NK-92 (cell line): ENCODE data around the gene PRRC2A.

Experiments used
- DNase-seq: peaks from one replicate; lab custom pipeline; 2025; ENCODE audit not compliant: unreplicated experiment; lab: John Stamatoyannopoulos, UW

Gene PRRC2A

DNA sequence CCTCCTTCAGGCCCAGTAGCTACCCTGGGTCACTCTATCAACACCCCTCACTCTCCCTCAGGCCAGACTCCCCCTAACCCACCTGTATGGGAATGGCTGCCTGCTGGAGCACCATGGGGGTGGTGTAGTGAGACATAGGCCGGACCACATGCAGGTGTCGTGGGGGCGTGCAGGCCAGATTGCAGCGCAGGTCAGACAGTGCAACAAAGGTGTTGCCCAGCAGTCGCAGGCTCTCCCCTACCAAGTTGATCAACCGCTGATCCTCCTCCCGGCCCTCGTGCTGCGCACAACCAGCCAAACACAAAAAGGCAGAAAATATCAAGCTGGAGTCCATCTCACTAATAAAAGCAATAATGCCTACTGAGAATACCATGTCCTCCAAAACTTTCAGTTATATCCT lies 24.8 kb downstream of the PRRC2A start:
- no peak for DNase-seq

- no peak for DNase-seq
Observed at GRCh38 chr6:31651602-31652191, 31.2 kb downstream of the PRRC2A start.

DNA sequence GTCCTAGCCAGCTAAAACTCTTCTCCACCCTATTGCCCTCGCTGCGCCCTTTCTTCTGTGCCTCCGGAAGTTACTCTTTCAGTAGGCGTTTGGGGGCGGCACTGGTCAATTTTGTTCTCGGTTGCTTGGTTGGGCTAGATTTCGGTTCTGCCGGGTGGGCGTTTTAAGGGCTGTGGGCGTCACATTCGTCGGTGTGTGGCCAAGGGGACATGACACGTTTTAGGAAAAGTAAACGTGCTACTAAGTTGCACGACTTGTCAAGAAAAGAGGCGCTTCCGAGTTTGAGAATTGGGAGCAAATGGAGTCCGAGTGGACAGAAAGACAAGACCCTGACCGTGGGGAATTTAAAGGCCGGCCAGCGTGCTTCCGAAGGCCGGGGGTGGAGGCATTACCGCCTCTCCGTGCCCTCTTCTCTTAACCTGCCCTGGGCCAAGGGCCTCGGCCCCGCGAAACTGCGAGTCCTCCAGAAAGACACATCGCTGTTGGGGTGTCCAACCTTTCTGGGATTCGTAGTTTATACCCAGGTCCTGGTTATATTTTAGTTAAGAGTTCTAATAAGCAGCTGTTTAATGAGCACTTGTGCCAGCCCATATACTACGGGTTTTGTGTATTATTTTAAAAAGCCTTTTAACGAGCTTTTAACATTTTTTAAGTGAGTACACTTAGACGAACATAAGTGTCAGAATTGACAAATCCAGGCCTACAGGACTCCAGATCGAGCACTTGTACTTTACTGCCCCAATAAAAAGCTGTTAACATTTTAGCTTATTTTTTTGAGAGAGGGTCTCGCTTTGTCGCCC lies 32.6 kb downstream of the PRRC2A start:
- DNase-seq, result no peak

DNA sequence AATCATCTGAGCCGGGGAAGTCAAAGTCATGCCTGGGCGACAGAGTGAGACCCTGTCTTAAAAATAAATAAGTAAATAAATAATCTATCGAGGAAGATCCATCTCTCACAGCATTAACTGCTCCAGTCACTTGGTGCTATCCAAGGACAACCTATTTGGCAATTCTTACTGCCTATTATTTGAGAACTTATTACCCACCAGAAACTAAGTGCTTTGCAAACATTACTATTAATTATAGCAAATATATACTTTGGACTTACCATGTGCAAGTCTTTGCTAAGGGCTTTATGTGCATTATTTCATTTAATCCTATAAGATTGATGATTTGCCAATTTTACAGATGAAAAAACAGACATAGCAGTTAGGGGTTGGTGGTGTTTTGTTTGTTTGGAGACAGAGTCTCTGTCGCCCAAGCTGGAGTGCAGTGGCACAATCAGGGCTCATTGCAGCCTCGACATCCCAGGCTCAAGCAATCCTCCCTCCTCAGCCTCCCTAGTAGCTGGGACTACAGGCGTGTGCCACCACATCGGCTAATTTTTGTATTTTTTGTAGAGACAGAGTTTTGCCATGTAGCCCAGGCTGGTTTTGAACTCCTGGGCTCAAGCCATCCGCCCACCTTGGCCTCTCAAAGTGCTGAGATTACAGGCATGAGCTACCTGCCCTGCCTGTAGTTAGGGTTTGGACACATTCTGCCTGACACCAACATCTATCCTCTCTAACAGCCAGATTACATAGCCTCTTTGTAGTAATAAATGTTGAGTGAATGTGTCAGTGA lies 34.2 kb downstream of the PRRC2A start:
- no peak for DNase-seq

DNA sequence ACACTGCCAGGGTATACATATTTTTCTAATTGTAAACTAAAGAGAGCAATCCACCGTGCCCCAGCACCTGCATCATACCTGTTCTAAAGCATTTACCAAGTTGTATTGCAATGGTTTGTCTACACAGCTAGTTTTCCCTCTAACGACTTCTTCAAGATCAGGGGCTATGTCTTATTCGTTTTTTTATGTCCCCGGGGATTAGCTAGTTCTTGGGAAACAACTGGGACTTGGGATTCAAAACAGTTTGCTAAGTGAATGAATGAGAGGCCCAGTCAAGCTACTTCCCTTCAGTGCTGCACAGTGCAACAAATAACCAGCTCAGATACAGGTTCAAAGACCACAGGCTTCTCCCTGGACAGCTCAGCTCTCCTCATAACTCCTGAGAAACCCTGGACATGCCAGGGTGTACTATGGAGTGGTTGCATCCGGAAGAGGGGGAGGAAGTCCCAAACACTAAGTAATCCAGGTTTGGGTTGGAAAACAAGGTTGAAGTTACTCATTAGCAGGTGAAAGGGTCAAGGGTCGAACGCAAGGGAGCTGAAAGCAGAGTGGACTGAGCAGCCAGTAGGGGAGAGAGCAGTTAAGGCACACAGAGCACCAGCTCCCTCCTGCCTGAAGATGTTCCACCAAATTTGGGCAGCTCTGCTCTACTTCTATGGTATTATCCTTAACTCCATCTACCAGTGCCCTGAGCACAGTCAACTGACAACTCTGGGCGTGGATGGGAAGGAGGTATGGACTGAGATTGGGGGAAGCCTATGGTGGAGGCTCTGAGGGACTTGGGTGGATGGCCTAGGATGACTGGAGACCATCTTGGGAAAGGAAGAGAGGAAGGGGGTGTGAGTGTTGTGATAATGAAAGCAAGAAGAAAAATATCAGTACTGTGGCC lies 35.1 kb downstream of the PRRC2A start, which contains the start of gene APOM:
TSS of gene APOM (plus strand) at position 546 of the 889 bp plus-strand sequence. CDS start at position 619, 73 bp downstream.
- no peak for DNase-seq

DNA sequence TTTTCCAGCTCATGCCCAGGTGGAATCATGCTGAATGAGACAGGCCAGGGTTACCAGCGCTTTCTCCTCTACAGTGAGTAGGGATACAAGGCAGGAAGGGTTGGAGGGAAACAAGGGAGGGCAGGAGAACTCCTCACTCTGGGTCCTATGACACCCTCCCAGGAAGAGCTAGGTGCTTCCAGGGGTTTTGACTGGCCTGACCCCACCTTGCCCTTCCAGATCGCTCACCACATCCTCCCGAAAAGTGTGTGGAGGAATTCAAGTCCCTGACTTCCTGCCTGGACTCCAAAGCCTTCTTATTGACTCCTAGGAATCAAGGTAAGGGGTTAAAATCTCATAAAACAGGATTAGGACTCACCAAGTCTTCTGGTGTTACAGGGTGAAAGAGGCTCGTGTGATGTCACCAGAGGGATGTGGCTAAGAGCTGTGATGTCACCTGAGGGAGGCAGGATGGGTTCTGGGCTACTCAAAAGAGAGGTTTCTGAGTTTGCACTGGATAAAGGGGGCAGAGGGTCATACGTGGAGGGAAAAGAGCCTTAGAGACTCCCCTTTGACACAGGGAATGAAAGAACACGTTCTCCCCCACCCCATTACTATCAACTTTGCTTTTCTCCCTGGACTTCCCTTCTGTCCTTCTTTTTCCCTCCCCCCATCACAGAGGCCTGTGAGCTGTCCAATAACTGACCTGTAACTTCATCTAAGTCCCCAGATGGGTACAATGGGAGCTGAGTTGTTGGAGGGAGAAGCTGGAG lies 37.1 kb downstream of the PRRC2A start:
- no peak for DNase-seq

GRCh38 chr6:31658158-31658688 lies 37.7 kb downstream of the PRRC2A start:
- DNase-seq, result no peak

DNA sequence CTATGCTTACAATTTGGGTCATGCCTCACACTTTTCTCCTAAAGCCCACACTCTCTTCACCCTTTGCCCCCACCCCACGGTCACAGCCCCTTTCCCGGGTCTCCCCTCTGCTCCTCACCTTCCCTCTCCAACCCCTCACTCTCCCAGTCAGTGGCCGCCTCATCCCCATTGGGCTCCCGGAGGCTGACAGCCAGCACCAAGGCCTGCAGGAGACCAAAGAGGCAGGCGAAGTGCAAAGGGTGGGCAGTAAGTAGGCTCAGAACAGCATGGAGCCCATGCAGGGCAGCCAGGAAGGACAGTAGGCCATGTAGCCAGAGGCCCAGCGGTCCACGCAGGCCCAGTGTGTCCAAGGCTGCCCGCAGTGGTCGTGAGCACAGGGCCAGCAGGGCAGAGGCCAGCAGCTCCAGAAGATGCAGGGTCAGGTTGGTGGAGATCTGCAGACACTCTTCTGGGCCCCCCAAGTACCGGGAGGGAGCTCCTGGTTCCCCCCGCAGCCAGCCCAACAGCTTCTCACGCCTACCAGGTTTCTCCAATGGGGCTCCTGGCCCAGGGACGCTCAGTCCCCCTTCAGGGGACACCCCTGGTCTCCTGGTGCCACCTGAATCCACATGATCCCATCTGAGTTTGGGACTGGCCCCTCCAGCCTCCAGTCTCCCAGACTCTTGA lies 38.6 kb downstream of the PRRC2A start:
- DNase-seq, result no peak

DNA sequence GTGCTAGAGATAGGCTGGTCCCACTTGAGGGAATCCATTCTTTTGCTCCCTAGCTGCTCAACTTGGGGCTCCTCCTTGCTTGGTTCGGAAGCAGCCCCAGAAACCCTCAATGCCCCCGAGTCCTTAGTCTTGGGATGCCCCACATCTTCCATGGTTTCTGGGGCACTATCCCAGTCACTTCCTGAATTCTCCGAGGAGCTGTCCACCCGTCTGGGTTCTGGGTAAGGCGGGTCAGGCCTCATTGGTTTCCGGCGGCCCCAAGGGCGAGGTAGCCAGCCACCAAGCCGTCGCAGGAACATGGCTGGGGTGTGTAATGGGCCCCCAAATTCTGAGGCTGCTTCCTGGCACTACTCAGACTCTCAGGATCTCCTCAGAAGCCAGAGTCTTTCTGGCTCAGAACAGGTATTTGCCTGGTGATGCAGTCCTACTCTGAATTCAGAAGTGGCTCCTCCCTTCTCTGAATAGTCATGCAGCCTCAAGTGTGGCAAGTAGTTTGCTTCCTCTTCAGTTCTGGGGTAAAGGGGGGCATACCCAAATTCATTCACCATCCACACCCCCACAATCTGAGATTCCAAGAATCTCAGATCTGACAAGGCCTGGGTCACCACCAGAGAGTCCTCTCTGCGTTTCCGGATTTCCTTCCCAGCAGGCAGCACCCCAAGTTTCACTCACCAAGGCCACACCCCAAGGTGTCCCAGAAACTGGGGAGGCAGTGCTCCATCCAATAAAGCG lies 39.3 kb downstream of the PRRC2A start:
- no peak for DNase-seq

DNA sequence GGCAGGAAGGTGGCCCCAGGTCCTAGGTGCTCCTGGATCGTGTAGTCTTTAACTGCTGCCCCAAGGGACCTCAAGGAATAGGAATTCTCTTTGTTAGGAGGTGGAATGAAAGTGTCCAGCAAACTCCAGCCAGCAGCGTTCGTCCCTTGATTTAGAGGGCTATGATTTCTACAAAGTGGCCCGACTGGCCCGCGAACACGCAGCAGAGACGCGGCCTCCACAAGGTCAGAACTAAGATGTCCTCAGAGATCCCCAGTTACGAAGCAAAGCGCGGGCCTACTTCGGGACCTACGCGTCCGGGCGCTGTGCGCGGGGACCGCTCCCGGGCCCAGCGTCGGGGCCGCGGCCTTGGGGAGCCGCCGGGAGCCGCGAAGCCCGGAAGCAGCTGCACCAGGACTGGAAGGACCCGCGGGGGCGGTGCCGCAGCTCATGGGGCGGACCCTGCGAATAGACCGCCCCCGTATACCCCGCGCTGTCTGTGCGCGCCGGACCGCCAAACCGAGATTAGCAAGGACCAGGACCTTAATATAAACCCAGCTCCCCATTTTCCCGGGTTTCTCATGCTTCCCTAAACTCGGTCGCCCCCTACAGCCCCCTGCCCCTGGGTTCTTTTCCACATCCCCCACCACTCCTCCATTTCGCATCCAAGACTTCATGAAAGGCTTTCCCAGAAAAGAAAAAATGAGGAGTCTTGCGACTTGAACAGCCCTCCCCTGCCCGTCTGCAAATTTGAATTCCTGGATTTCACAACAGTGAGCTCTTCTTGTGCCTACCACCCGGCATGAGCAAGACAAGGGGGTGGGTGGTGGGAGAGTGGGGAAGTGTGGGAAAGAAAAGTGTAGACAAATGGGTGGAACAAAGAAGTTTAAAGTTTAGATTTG lies 40.1 kb downstream of the PRRC2A start, which contains the start of gene C6orf47:
TSS of gene C6orf47 (minus strand) at position 398 of the 881 bp plus-strand sequence. CDS start 831 bp downstream, outside the sequence.
- DNase-seq, result no peak

- DNase-seq, result no peak
Observed at GRCh38 chr6:31661262-31662123, 41.0 kb downstream of the PRRC2A start.

- no peak for DNase-seq
Observed at GRCh38 chr6:31662124-31662723, 41.7 kb downstream of the PRRC2A start.

GRCh38 chr6:31663126-31663960 lies 42.8 kb downstream of the PRRC2A start:
- DNase-seq, result no peak

DNA sequence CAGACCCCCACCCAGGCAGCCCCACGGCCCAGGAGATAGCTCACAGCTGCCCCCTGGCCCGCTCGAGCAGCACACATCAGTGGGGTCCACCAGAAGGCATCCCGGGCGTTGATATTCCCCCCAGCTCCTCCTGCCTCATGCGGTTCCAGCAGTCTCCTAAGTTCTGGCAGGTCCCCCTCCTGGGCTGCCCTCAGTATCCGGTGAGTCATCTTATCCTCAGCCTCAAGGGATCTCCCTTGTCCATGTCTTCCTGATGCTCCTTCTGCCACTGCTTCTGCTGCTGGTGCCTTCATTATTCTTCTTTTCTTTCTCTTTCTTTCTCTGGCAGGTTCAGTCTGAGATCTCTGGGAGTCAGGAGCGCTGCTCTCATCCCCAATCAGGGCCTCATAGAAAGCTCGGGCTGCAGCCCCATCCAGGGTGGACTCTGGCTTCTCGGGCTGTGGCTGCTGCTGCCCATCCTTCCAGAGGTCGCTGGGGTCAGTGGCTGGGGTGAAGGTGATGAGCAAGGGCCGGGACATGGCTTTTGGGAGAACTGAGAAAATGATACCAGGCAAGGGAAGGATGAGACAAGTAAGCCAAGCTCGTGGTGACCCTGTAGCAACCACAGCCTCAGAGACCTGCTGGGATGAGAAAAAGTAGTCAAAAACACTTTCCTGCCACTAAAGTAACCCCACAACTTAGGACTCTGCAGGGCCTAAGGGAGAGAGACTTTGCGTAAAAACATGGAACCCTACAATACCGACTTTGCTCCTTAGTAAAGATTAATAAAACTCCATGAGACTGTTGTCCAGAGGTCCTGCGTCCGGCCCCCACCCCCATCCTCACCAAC lies 43.7 kb downstream of the PRRC2A start:
- DNase-seq, result no peak
